ENCODE data around the gene CALCOCO1. TPM values are rescaled to one million over a fixed set of nuclear protein-coding genes. Genes with fewer than 3 reads are reported as not detected.

The CALCOCO1 gene
- total and polyA plus RNA-seq, 10 of the 15 experiments (the other 5 are each of a cell fraction or from before 2014, with no cell fraction given) = 2.8 to 55.9 (median 13.7) TPM

GRCh38 chr12:53701518-53702264, 25.6 kb downstream of the CALCOCO1 start (continued):
- no peak for TF ChIP-seq MAX (IDR thresholded peaks at IDR 0.05; ENCODE audit: low read depth, low read length)
- peak; percentile 92 for TF ChIP-seq RAD21 (IDR thresholded peaks at IDR 0.05; ENCODE audit: insufficient read depth, low read depth, low read length)
- peak; percentile 45; the same call in 1 of the 2 replicates for TF ChIP-seq YY1 (IDR thresholded peaks at IDR 0.05; ENCODE audit: low read depth, low read length)
- TF ChIP-seq RBBP5 (conservative IDR thresholded peaks at IDR 0.05) = no peak
- 0 out of 2 replicates have a peak, but pooled peaks have one; percentile 33 for TF ChIP-seq HCFC1 (IDR thresholded peaks at IDR 0.05; ENCODE audit: low read length)
- TF ChIP-seq SMC3 (IDR thresholded peaks at IDR 0.05; ENCODE audit: borderline replicate concordance, low read length) = peak; percentile 96
- peak; percentile 96 to 99 (median 98); a peak in 5 of 6 replicates for TF ChIP-seq CTCF (IDR thresholded peaks at IDR 0.05 in 2 of 3, conservative IDR thresholded peaks at IDR 0.05 in 1 of 3; ENCODE audit: control insufficient read depth in 2 of 3, extremely low read depth in 1 of 3, insufficient read depth in 1 of 3, low read depth in 3 of 3, low read length in 3 of 3)
- no peak for TF ChIP-seq RUNX3 (IDR thresholded peaks at IDR 0.05; ENCODE audit: low read length)
- TF ChIP-seq IKZF1 (conservative IDR thresholded peaks at IDR 0.05) = 0 out of 2 replicates have a peak, but pooled peaks have one; percentile 22
- TF ChIP-seq JUND (IDR thresholded peaks at IDR 0.05; ENCODE audit: low read depth, low read length) = no peak
- TF ChIP-seq CHD2 (IDR thresholded peaks at IDR 0.05; ENCODE audit: borderline replicate concordance, low read depth, low read length) = no peak
- peak; percentile 81; the same call in 1 of the 2 replicates for TF ChIP-seq RB1 (IDR thresholded peaks at IDR 0.05; ENCODE audit: borderline replicate concordance)
- no peak for TF ChIP-seq NFIC (IDR thresholded peaks at IDR 0.05; ENCODE audit: low read depth, low read length)
- no peak for TF ChIP-seq EP300 (IDR thresholded peaks at IDR 0.05; ENCODE audit: borderline replicate concordance in 1 of 2, control insufficient read depth in 1 of 2, low read depth in 2 of 2, low read length in 2 of 2)
- no peak for TF ChIP-seq IRF3 (IDR thresholded peaks at IDR 0.05)
- 0 out of 2 replicates have a peak, but pooled peaks have one; percentile 35 for TF ChIP-seq IRF4 (IDR thresholded peaks at IDR 0.05; ENCODE audit: low read depth, low read length)

All from GM12878 (cell line).